SK-N-SH (cell line): ENCODE results near the gene CD34. TPM values are rescaled to one million over a fixed set of nuclear protein-coding genes. Genes with fewer than 3 reads are reported as not detected.
A peak's percentile ranks its signal among the peaks of the same experiment; 100 is the strongest.

ENCODE experiments used
- CTCF ChIA-PET: fragments of 300-600, 350-600 bp; formaldehyde crosslinking; extraction: SDS; loops from one replicate; lab custom pipeline; 2021; lab: Yijun Ruan, JAX
- POLR2A ChIA-PET: fragments of 350-600 bp; sonication (Branson Sonifier 250); formaldehyde crosslinking; extraction: SDS; loops from one replicate; lab custom pipeline; 2020; ENCODE audit warnings: antibody characterized with exemption, inconsistent platforms; lab: Yijun Ruan, JAX
- DNase-seq: peaks from one replicate; pipeline ENCODE4 v3.0.0; 2012
- H2AFZ ChIP-seq: fragments of 200-600 bp; sonication (generic); 2 replicates; pipeline ENCODE4 v1.8.1; 2016; ENCODE audit warnings: antibody characterized with exemption, mild to moderate bottlenecking, low read depth
- H3F3A ChIP-seq: fragments of 200-600 bp; sonication (generic); replicated peaks from 2 replicates; pipeline ENCODE3; 2016; ENCODE audit warnings: antibody characterized with exemption, mild to moderate bottlenecking; ENCODE audit not compliant: insufficient read depth
- H3K27ac ChIP-seq, 2 experiments: fragments of 200-500 bp in 1 of 2; fragments of 200-600 bp in 1 of 2; sonication (Bioruptor generic) in 1 of 2; sonication (generic), shearing (Covaris generic) in 1 of 2; 2 replicates each; pipeline versions ENCODE4 v1.5.1 to v1.6.1; 2014 to 2016; ENCODE audit warnings: low read depth in 2 of 2, inconsistent platforms in 1 of 2, low read length in 1 of 2, mild to moderate bottlenecking in 1 of 2, mixed read lengths in 1 of 2
- H3K27me3 ChIP-seq: fragments of 200-600 bp; sonication (generic), shearing (Covaris generic); 2 replicates; pipeline ENCODE4 v1.6.1; 2016; ENCODE audit warnings: mixed run types; ENCODE audit not compliant: insufficient read depth
- H3K36me3 ChIP-seq, 2 experiments: fragments of 200-500 bp in 1 of 2; fragments of 200-600 bp in 1 of 2; sonication (Bioruptor generic) in 1 of 2; sonication (generic) in 1 of 2; replicated peaks in 1 of 2; 2 replicates each; pipeline versions ENCODE3 to v1.5.1; 2014 to 2016; ENCODE audit warnings: low read length in 1 of 2, mild to moderate bottlenecking in 1 of 2; ENCODE audit not compliant: insufficient read depth in 2 of 2, control insufficient read depth in 1 of 2
- H3K4me1 ChIP-seq, 2 experiments: fragments of 200-500 bp in 1 of 2; fragments of 200-600 bp in 1 of 2; sonication (Bioruptor generic) in 1 of 2; sonication (generic), shearing (Covaris generic) in 1 of 2; 2 replicates each; pipeline versions ENCODE4 v1.5.1 to v1.6.1; 2014 to 2016; ENCODE audit warnings: low read depth in 1 of 2, low read length in 1 of 2, mixed run types in 1 of 2; ENCODE audit not compliant: insufficient read depth in 2 of 2, control insufficient read depth in 1 of 2
- H3K4me2 ChIP-seq: fragments of 200-600 bp; sonication (generic), shearing (Covaris generic); 2 replicates; pipeline ENCODE4 v1.6.1; 2017; ENCODE audit warnings: mixed run types
- H3K4me3 ChIP-seq, 2 experiments: fragments of 200-500 bp in 1 of 2; fragments of 200-600 bp in 1 of 2; sonication (Bioruptor generic) in 1 of 2; sonication (generic), shearing (Covaris generic) in 1 of 2; 2 replicates each; pipeline versions ENCODE4 v1.5.1 to v1.8.1; 2014 to 2016; ENCODE audit warnings: low read depth in 2 of 2, inconsistent platforms in 1 of 2, low read length in 1 of 2, mild to moderate bottlenecking in 1 of 2, mixed read lengths in 1 of 2, moderate library complexity in 1 of 2
- H3K79me2 ChIP-seq: fragments of 200-600 bp; sonication (generic); 2 replicates; pipeline ENCODE4 v1.8.1; 2017; ENCODE audit warnings: mild to moderate bottlenecking; ENCODE audit not compliant: insufficient read depth
- H3K9ac ChIP-seq: fragments of 200-600 bp; sonication (generic); 2 replicates; pipeline ENCODE4 v1.6.1; 2017; ENCODE audit warnings: mixed run types
- H3K9me2 ChIP-seq: fragments of 200-600 bp; sonication (generic); 2 replicates; pipeline ENCODE4 v1.6.1; 2017; ENCODE audit warnings: mixed run types
- H3K9me3 ChIP-seq: fragments of 200-600 bp; sonication (generic); 2 replicates; pipeline ENCODE4 v1.6.1; 2017; ENCODE audit warnings: mixed run types, mild to moderate bottlenecking, moderate library complexity
- H4K20me1 ChIP-seq: fragments of 200-600 bp; sonication (generic); 2 replicates; pipeline ENCODE4 v1.6.1; 2017; ENCODE audit warnings: mild to moderate bottlenecking, mixed run types; ENCODE audit not compliant: insufficient read depth
- CHD2 ChIP-seq: fragments of 150-350 bp; IDR thresholded peaks from 2 replicates; pipeline ENCODE4 v1.6.1; 2018; ENCODE audit warnings: low read length; ENCODE audit not compliant: partially characterized antibody
- ELF1 ChIP-seq: IDR thresholded peaks from 2 replicates; pipeline ENCODE4 v1.4.0; 2012
- EP300 ChIP-seq, 2 experiments: IDR thresholded peaks; 2 replicates each; pipeline versions ENCODE4 v1.4.0 to v1.6.1; 2012; ENCODE audit warnings: borderline replicate concordance in 1 of 2, low read depth in 1 of 2, low read length in 1 of 2
- EZH2phosphoT487 ChIP-seq: fragments of 200-600 bp; sonication (generic); IDR thresholded peaks from 2 replicates; pipeline ENCODE4 v1.6.1; 2017; ENCODE audit warnings: low read depth, mixed run types, mild to moderate bottlenecking, antibody characterized with exemption, moderate library complexity, borderline replicate concordance
- FOXM1 ChIP-seq: IDR thresholded peaks from 2 replicates; pipeline ENCODE4 v1.4.0; 2012; ENCODE audit warnings: low read depth, mild to moderate bottlenecking
- GABPA ChIP-seq: IDR thresholded peaks from 2 replicates; pipeline ENCODE4 v1.4.0; 2012; ENCODE audit warnings: low read depth, mild to moderate bottlenecking
- GATA2 ChIP-seq: sonication (generic); formaldehyde crosslinking; IDR thresholded peaks from 2 replicates; pipeline ENCODE4 v1.5.0; 2020; ENCODE audit warnings: mild to moderate bottlenecking, missing genetic modification reagents
- IRF3 ChIP-seq: fragments of 150-350 bp; IDR thresholded peaks from 2 replicates; pipeline ENCODE4 v1.6.1; 2016; ENCODE audit warnings: mild to moderate bottlenecking, low read depth, low read length
- MXI1 ChIP-seq: IDR thresholded peaks from 2 replicates; pipeline ENCODE4 v1.6.1; 2012; ENCODE audit warnings: mild to moderate bottlenecking, low read depth, low read length, improper control_type of control experiment
- NRF1 ChIP-seq: IDR thresholded peaks from 2 replicates; pipeline ENCODE4 v1.6.1; 2012; ENCODE audit warnings: low read depth, mild to moderate bottlenecking, low read length
- PBX3 ChIP-seq: IDR thresholded peaks from 2 replicates; pipeline ENCODE4; 2012
- POLR2AphosphoS5 ChIP-seq: IDR thresholded peaks from 2 replicates; pipeline ENCODE4 v1.6.1; 2012; ENCODE audit warnings: low read depth, low read length
- RAD21 ChIP-seq: IDR thresholded peaks from 2 replicates; pipeline ENCODE4 v1.6.1; 2012; ENCODE audit warnings: mild to moderate bottlenecking, low read length
- RCOR1 ChIP-seq: fragments of 150-350 bp; IDR thresholded peaks from 2 replicates; pipeline ENCODE4 v1.6.1; 2017; ENCODE audit warnings: antibody characterized with exemption, low read length
- SIN3A ChIP-seq: IDR thresholded peaks from 2 replicates; pipeline ENCODE4 v1.6.1; 2012; ENCODE audit warnings: low read depth, mild to moderate bottlenecking, low read length, moderate library complexity, borderline replicate concordance
- SMC3 ChIP-seq: IDR thresholded peaks from 2 replicates; pipeline ENCODE4 v1.6.1; 2012; ENCODE audit warnings: low read depth, low read length, improper control_type of control experiment
- TAF1 ChIP-seq: IDR thresholded peaks from 2 replicates; pipeline ENCODE4 v1.6.1; 2012; ENCODE audit warnings: low read depth, mild to moderate bottlenecking, low read length, moderate library complexity, borderline replicate concordance
- WGBS: methylation state at CpG from one replicate; pipeline ENCODE4 v1.1.6; 2017; ENCODE audit warnings: low lambda C conversion rate; 5-methylcytosine and 5-hydroxymethylcytosine counted together
- polyA plus RNA-seq, 3 experiments: library from polyadenylated mRNA; depleted of rRNA; stranded (reverse); fragments of >200 nt; gene quantifications; 2 replicates each; pipeline ENCODE4 v1.2.3, GENCODE V29; 2012
- TF ChIP-seq, protein P1 (sequence below): IDR thresholded peaks from 2 replicates; pipeline ENCODE4 v1.4.0; 2012; ENCODE audit warnings: low read depth
- TF ChIP-seq, protein P2 (sequence below): IDR thresholded peaks from 2 replicates; pipeline ENCODE4 v1.4.0; 2012; ENCODE audit warnings: low read depth, borderline replicate concordance

CD34 gene
- polyA plus RNA-seq, 1 of the 3 experiments (the other 2 are of a cell fraction), result 0.59 TPM

GRCh38 chr1:207868251-207868773 lies 42.6 kb downstream of the CD34 start (continued):
- TF ChIP-seq MXI1 (no peak), GATA2 (CRISPR knock-in tag) (no peak), RCOR1 (no peak), CHD2 (no peak), SMC3 (no peak), EZH2phosphoT487 (no peak), POLR2AphosphoS5 (no peak), TAF1 (no peak)
- TF ChIP-seq, protein P1, sequence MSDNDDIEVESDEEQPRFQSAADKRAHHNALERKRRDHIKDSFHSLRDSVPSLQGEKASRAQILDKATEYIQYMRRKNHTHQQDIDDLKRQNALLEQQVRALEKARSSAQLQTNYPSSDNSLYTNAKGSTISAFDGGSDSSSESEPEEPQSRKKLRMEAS, result no peak

GRCh38 chr1:207867136-207868109 lies 43.5 kb downstream of the CD34 start:
- H2AFZ ChIP-seq, result 0 out of 2 replicates have a peak overlapping the region, but pooled peaks have one; percentile 84
- ChIA-PET POLR2A (interaction anchor here (0.6 to 1.0 kb wide), 2 partner anchors 11 to 70 kb away, joined by 3 to 5 read pairs; no protein-coding TSS in a partner anchor), CTCF (interaction anchor here (1.1 to 10.8 kb wide), 13 partner anchors 10 to 302 kb away, joined by 3 to 181 read pairs (median 8); no protein-coding TSS in a partner anchor)
- H3K79me2 ChIP-seq, result peaks cover 7% of the 10 kb centered on the region; the same call in 1 of the 2 replicates
- H3K9me2 ChIP-seq, result no peaks in the 10 kb centered on the region
- peak overlapping the region; percentile 90; the same call in 1 of the 2 replicates for H3K9ac ChIP-seq
- H3K9me3 ChIP-seq, result no peaks in the 10 kb centered on the region
- peaks cover 0 to 32% of the 10 kb centered on the region in 2 experiments for H3K36me3 ChIP-seq
- no peaks in the 10 kb centered on the region for H3F3A ChIP-seq
- 89% methylated on average over 17 of the region's 19 CpGs for WGBS
- no peak for TF ChIP-seq SIN3A
- TF ChIP-seq FOXM1, result no peak
- no peak for TF ChIP-seq NRF1
- TF ChIP-seq IRF3, result no peak
- no peak for TF ChIP-seq PBX3
- TF ChIP-seq RAD21, result no peak
- TF ChIP-seq EP300 (IDR thresholded peaks at IDR 0.05; ENCODE audit: borderline replicate concordance in 1 of 2, low read depth in 1 of 2, low read length in 1 of 2), result no peak
- TF ChIP-seq GABPA, result no peak
- TF ChIP-seq ELF1, result no peak
- TF ChIP-seq, protein P2, sequence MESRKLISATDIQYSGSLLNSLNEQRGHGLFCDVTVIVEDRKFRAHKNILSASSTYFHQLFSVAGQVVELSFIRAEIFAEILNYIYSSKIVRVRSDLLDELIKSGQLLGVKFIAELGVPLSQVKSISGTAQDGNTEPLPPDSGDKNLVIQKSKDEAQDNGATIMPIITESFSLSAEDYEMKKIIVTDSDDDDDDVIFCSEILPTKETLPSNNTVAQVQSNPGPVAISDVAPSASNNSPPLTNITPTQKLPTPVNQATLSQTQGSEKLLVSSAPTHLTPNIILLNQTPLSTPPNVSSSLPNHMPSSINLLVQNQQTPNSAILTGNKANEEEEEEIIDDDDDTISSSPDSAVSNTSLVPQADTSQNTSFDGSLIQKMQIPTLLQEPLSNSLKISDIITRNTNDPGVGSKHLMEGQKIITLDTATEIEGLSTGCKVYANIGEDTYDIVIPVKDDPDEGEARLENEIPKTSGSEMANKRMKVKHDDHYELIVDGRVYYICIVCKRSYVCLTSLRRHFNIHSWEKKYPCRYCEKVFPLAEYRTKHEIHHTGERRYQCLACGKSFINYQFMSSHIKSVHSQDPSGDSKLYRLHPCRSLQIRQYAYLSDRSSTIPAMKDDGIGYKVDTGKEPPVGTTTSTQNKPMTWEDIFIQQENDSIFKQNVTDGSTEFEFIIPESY, result no peak
- TF ChIP-seq, all 33 proteins: peak for 0
- DNase-seq, result peak; percentile 22
- Histone ChIP-seq H3K4me2 (peak overlapping the region; percentile 97), H4K20me1 (no peaks in the 10 kb centered on the region), H3K4me1 (peaks cover 0 to 25% of the 10 kb centered on the region in 2 experiments; a peak in 2 of 4 replicates), H3K4me3 (peak overlapping the region; percentile 78 to 85), H3K27me3 (no peaks in the 10 kb centered on the region), H3K27ac (no peak overlapping the region)
